Endodermal cell (in vitro differentiated cells): ENCODE measurements around the gene SMARCA4. TPM values are rescaled to one million over a fixed set of nuclear protein-coding genes. Genes with fewer than 3 reads are reported as not detected.

ENCODE experiments used
- DNase-seq: peaks from one replicate; pipeline ENCODE4 v3.0.0-alpha.2; 2017
- H3K27ac ChIP-seq: 2 replicates; pipeline ENCODE4 v1.5.1; 2013; ENCODE audit warnings: mild to moderate bottlenecking, low read depth, low read length, moderate library complexity
- H3K27me3 ChIP-seq: 2 replicates; pipeline ENCODE4 v1.6.1; 2013; ENCODE audit warnings: mild to moderate bottlenecking, low read length, moderate library complexity; ENCODE audit not compliant: insufficient read depth, control insufficient read depth, poor library complexity, severe bottlenecking
- H3K36me3 ChIP-seq: 2 replicates; pipeline ENCODE4 v1.7.0; 2013; ENCODE audit warnings: mild to moderate bottlenecking, low read length, moderate library complexity; ENCODE audit not compliant: control insufficient read depth, insufficient read depth
- H3K4me1 ChIP-seq: one replicate; pipeline ENCODE4 v1.7.0; 2013; ENCODE audit warnings: low read length; ENCODE audit not compliant: control insufficient read depth, insufficient read depth
- H3K4me3 ChIP-seq: 2 replicates; pipeline ENCODE4 v1.5.1; 2013; ENCODE audit warnings: mild to moderate bottlenecking, low read length, moderate library complexity
- H3K9ac ChIP-seq: 2 replicates; pipeline ENCODE4 v1.6.1; 2013; ENCODE audit warnings: mild to moderate bottlenecking, low read length, moderate library complexity; ENCODE audit not compliant: poor library complexity, severe bottlenecking; ENCODE audit errors: extremely low read depth
- H3K9me3 ChIP-seq: 2 replicates; pipeline ENCODE4 v1.6.1; 2013; ENCODE audit warnings: mild to moderate bottlenecking, low read length, moderate library complexity; ENCODE audit not compliant: control insufficient read depth
- H3K27ac Mint-ChIP-seq: 2 replicates; pipeline ENCODE4 v1.8.0; 2020; ENCODE audit warnings: mixed read lengths
- H3K27me3 Mint-ChIP-seq: 2 replicates; pipeline ENCODE4 v1.8.0; 2021; ENCODE audit warnings: mild to moderate bottlenecking, mixed read lengths; ENCODE audit not compliant: insufficient read depth
- H3K36me3 Mint-ChIP-seq: 2 replicates; pipeline ENCODE4 v1.8.0; 2020; ENCODE audit warnings: low read depth, mixed read lengths
- H3K4me1 Mint-ChIP-seq: 2 replicates; pipeline ENCODE4 v1.8.0; 2020; ENCODE audit warnings: mixed read lengths
- H3K4me3 Mint-ChIP-seq: 2 replicates; pipeline ENCODE4 v1.8.0; 2020; ENCODE audit warnings: mild to moderate bottlenecking, moderate library complexity, mixed read lengths
- H3K9me3 Mint-ChIP-seq: 2 replicates; pipeline ENCODE4 v1.8.0; 2020; ENCODE audit warnings: mild to moderate bottlenecking, mixed read lengths
- CTCF ChIP-seq: fragments of 200-600 bp; sonication (generic); conservative IDR thresholded peaks from 2 replicates; pipeline ENCODE4 v1.5.0; 2021; ENCODE audit warnings: antibody characterized with exemption, mild to moderate bottlenecking
- WGBS, 2 experiments: methylation state at CpG; one replicate each; pipeline versions ENCODE4 v1.1.5 to v1.1.7; 2013; ENCODE audit warnings: missing lambda C conversion rate in 2 of 2, mixed read lengths in 1 of 2; ENCODE audit not compliant: insufficient coverage in 1 of 2, insufficient read length in 1 of 2; 5-methylcytosine and 5-hydroxymethylcytosine counted together
- total RNA-seq, 2 donors: library from RNA; stranded (reverse); fragmentation: NEBNext Ultra II Directional in 1 of 2; extraction: Animal tissue kit (Norgen Biotek cat#: 25700) in 1 of 2; gene quantifications; 2 replicates in 1 of 2; 3 replicates in 1 of 2; pipeline ENCODE4 v1.2.1, GENCODE V29; 2021

Gene SMARCA4
- total RNA-seq, 2 donors from 2014 or later: 290 to 292 TPM

- no peak for TF ChIP-seq CTCF
- Histone ChIP-seq H3K4me1 (peaks cover 11% of the 10 kb centered on the region), H3K36me3 (peaks cover 52% of the 10 kb centered on the region), H3K9me3 (no peaks in the 10 kb centered on the region), H3K4me3 (peak overlapping the region; percentile 99), H3K27me3 (no peaks in the 10 kb centered on the region), H3K27ac (no peak overlapping the region), H3K9ac (peak overlapping the region; percentile 98)
- DNase-seq: no peak
- Mint-ChIP-seq H3K4me1 (peaks cover 18% of the 10 kb centered on the region), H3K27ac (peak overlapping the region; percentile 97), H3K27me3 (no peaks in the 10 kb centered on the region), H3K4me3 (peak overlapping the region; percentile 92), H3K36me3 (peaks cover 45% of the 10 kb centered on the region), H3K9me3 (no peaks in the 10 kb centered on the region)
- 68 to 86% methylated on average over 4 to 6 of the region's 6 CpGs for WGBS, 2 experiments
Observed at GRCh38 chr19:11092181-11092538, 131.3 kb downstream of the SMARCA4 start.

DNA sequence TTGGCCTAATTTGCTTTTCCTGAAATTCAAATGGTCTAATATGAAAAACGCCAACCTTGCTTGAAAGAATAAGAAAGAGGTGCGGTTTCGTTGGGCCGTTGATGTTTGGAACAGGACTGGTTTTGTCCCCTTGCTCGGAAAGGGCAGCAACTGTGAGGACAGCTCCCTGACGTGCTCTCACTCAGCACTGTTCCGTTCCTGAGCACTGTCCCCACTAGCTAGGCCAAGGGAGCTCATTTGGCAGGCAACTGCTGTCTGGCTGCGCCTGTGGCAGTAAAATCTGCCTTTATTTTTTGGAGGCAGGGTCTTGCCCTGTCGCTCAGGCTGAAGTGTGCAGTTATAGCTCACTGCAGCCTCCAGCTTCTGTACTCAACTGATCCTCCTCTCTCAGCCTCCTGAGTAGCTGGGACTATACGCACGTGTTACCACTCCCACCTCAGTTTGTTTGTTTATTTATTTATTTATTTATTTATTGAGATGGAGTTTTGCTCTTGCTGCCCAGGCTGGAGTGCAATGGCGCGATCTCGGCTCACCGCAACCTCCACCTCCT lies 132.9 kb downstream of the SMARCA4 start:
- H3K36me3 Mint-ChIP-seq: peaks cover 54% of the 10 kb centered on the region
- H3K36me3 ChIP-seq: peaks cover 67% of the 10 kb centered on the region
- H3K4me1 Mint-ChIP-seq: peaks cover 12% of the 10 kb centered on the region
- 94 to 96% methylated on average over 11 to 13 of the region's 15 CpGs for WGBS, 2 experiments
- H3K4me3 ChIP-seq: no peak overlapping the region
- no peak for TF ChIP-seq CTCF
- H3K9me3 ChIP-seq: no peaks in the 10 kb centered on the region
- H3K27me3 ChIP-seq: no peaks in the 10 kb centered on the region
- H3K27me3 Mint-ChIP-seq: no peaks in the 10 kb centered on the region
- no peak overlapping the region for H3K27ac ChIP-seq
- no peaks in the 10 kb centered on the region for H3K9me3 Mint-ChIP-seq
- DNase-seq: no peak
- H3K4me1 ChIP-seq: peaks cover 6% of the 10 kb centered on the region
- no peak overlapping the region for H3K9ac ChIP-seq
- H3K4me3 Mint-ChIP-seq: no peak overlapping the region
- H3K27ac Mint-ChIP-seq: peak overlapping the region; percentile 70

DNA sequence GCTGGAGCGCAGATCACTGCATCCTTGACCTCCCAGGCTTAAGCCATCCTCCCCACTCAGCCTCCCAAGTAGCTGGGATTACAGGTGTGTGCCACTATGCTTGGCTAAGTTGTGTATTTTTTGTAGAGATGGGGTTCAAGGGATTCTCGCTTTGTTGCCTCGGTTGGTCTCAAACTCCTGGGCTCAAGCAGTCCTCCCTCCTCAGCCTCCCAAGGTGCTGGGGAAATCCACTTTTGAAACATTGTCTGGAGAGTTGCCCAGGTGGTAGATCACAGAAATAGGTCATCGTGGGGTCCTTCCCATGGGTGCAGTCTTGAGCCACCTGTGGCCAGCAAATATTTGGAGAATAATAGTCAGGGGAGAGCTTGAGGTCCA lies 133.7 kb downstream of the SMARCA4 start:
- Mint-ChIP-seq H3K9me3 (no peaks in the 10 kb centered on the region), H3K4me1 (peaks cover 9% of the 10 kb centered on the region), H3K27ac (peak overlapping the region; percentile 77), H3K36me3 (peaks cover 59% of the 10 kb centered on the region), H3K4me3 (no peak overlapping the region), H3K27me3 (no peaks in the 10 kb centered on the region)
- Histone ChIP-seq H3K9ac (no peak overlapping the region), H3K9me3 (no peaks in the 10 kb centered on the region), H3K36me3 (peaks cover 75% of the 10 kb centered on the region), H3K27ac (no peak overlapping the region), H3K27me3 (no peaks in the 10 kb centered on the region), H3K4me3 (no peak overlapping the region), H3K4me1 (peaks cover 3% of the 10 kb centered on the region)
- no peak for TF ChIP-seq CTCF
- DNase-seq: no peak
- 96 to 98% methylated on average over 4 of the region's 4 CpGs for WGBS, 2 experiments
